IMR-90 (cell line): ENCODE measurements around the gene CFAP61. TPM values are rescaled to one million over a fixed set of nuclear protein-coding genes. Genes with fewer than 3 reads are reported as not detected.

ENCODE experiments used
- ATAC-seq: fragments of 200-7000 bp; cut with Tn5 transposase; 2 replicates; pipeline ENCODE4 v1.9.1; 2020; ENCODE audit warnings: low read depth, mild to moderate bottlenecking, moderate library complexity
- BruUV-seq: library from RNA; stranded (reverse); fragments of 400-500 nt; replicated peaks from 2 replicates; lab custom pipeline; 2021; lab: Mats Ljungman, UMichigan
- CTCF ChIA-PET: fragments of 300-600 bp; formaldehyde crosslinking; extraction: SDS; loops from one replicate; lab custom pipeline; 2021; ENCODE audit warnings: antibody characterized with exemption; lab: Yijun Ruan, JAX
- POLR2A ChIA-PET: fragments of 300-600 bp; sonication (Branson Sonifier 250); formaldehyde crosslinking; loops from one replicate; lab custom pipeline; 2022; ENCODE audit warnings: antibody characterized with exemption; ENCODE audit not compliant: unreplicated experiment; lab: Charles Lee
- DNase-seq: peaks from one replicate; pipeline ENCODE4 v3.0.0; 2013
- H2AFZ ChIP-seq: replicated peaks from 2 replicates; pipeline ENCODE3; 2013; ENCODE audit warnings: low read length, mild to moderate bottlenecking; ENCODE audit not compliant: poor library complexity
- H2AK5ac ChIP-seq: 2 replicates; pipeline ENCODE4 v1.6.1; 2013; ENCODE audit warnings: low read depth, low read length, inconsistent platforms
- H2AK9ac ChIP-seq: replicated peaks from 2 replicates; pipeline ENCODE3; 2013; ENCODE audit warnings: mild to moderate bottlenecking, low read depth, low read length, moderate library complexity; ENCODE audit not compliant: poor library complexity
- H2BK120ac ChIP-seq: 2 replicates; pipeline ENCODE4 v1.6.1; 2013; ENCODE audit warnings: low read depth, low read length, inconsistent platforms
- H2BK15ac ChIP-seq: 3 replicates; pipeline ENCODE4 v1.6.1; 2013; ENCODE audit warnings: low read depth, low read length, inconsistent platforms
- H2BK20ac ChIP-seq: 2 replicates; pipeline ENCODE4 v1.6.1; 2013; ENCODE audit warnings: low read depth, mild to moderate bottlenecking, inconsistent platforms, low read length, moderate library complexity
- H2BK5ac ChIP-seq: 2 replicates; pipeline ENCODE4 v1.6.1; 2013; ENCODE audit warnings: mild to moderate bottlenecking, low read depth, low read length, inconsistent platforms; ENCODE audit not compliant: poor library complexity, severe bottlenecking
- H3K14ac ChIP-seq: replicated peaks from 2 replicates; pipeline ENCODE4 v1.6.1; 2013; ENCODE audit warnings: low read depth, low read length, inconsistent platforms
- H3K18ac ChIP-seq: 2 replicates; pipeline ENCODE4 v1.6.1; 2013; ENCODE audit warnings: low read depth, low read length, control low read depth
- H3K23ac ChIP-seq: 2 replicates; pipeline ENCODE4 v1.6.1; 2013; ENCODE audit warnings: low read depth, low read length, inconsistent platforms
- H3K27ac ChIP-seq: 2 replicates; pipeline ENCODE4 v1.5.1; 2013; ENCODE audit warnings: mild to moderate bottlenecking, control low read depth, low read length; ENCODE audit not compliant: insufficient read depth
- H3K27me3 ChIP-seq: 2 replicates; pipeline ENCODE4 v1.6.1; 2013; ENCODE audit warnings: low read length; ENCODE audit not compliant: control insufficient read depth, insufficient read depth
- H3K36me3 ChIP-seq: 2 replicates; pipeline ENCODE4 v1.6.1; 2013; ENCODE audit warnings: low read length, mixed read lengths; ENCODE audit not compliant: control insufficient read depth, insufficient read depth
- H3K4ac ChIP-seq: 2 replicates; pipeline ENCODE4 v1.6.1; 2013; ENCODE audit warnings: low read depth, low read length, inconsistent platforms
- H3K4me1 ChIP-seq: 2 replicates; pipeline ENCODE4 v1.6.1; 2013; ENCODE audit warnings: low read length, mixed read lengths; ENCODE audit not compliant: control insufficient read depth, insufficient read depth
- H3K4me2 ChIP-seq: 2 replicates; pipeline ENCODE4 v1.6.1; 2013; ENCODE audit warnings: low read depth, mild to moderate bottlenecking, control low read depth, low read length, moderate library complexity
- H3K4me3 ChIP-seq: 2 replicates; pipeline ENCODE4 v1.5.1; 2013; ENCODE audit warnings: low read depth, mild to moderate bottlenecking, control low read depth, low read length, moderate library complexity; ENCODE audit not compliant: insufficient read depth
- H3K56ac ChIP-seq: 2 replicates; pipeline ENCODE4 v1.6.1; 2013; ENCODE audit warnings: low read length, inconsistent platforms; ENCODE audit not compliant: insufficient read depth; ENCODE audit errors: extremely low read depth
- H3K79me1 ChIP-seq, 2 experiments: 2 replicates each; pipeline ENCODE4 v1.6.1; 2013; ENCODE audit warnings: low read length in 2 of 2, inconsistent platforms in 1 of 2, low read depth in 1 of 2
- H3K9ac ChIP-seq: 2 replicates; pipeline ENCODE4 v1.6.1; 2013; ENCODE audit warnings: low read depth, low read length, control low read depth
- H3K9me1 ChIP-seq: 2 replicates; pipeline ENCODE4 v1.6.1; 2013; ENCODE audit warnings: low read length, inconsistent platforms; ENCODE audit not compliant: insufficient read depth
- H3K9me3 ChIP-seq: 2 replicates; pipeline ENCODE4 v1.6.1; 2013; ENCODE audit warnings: low read length; ENCODE audit not compliant: control insufficient read depth, insufficient read depth
- H4K20me1 ChIP-seq: 2 replicates; pipeline ENCODE4 v1.6.1; 2013; ENCODE audit warnings: low read length, inconsistent platforms; ENCODE audit not compliant: insufficient read depth
- H4K5ac ChIP-seq: 2 replicates; pipeline ENCODE4 v1.6.1; 2013; ENCODE audit warnings: mild to moderate bottlenecking, low read depth, low read length, control low read depth
- H4K8ac ChIP-seq, 2 experiments: 2 replicates each; pipeline ENCODE4 v1.6.1; 2013; ENCODE audit warnings: low read depth in 2 of 2, low read length in 2 of 2, control low read depth in 1 of 2, inconsistent platforms in 1 of 2
- H4K91ac ChIP-seq: 2 replicates; pipeline ENCODE4 v1.6.1; 2013; ENCODE audit warnings: low read depth, low read length, inconsistent platforms; ENCODE audit not compliant: insufficient read depth
- MXI1 ChIP-seq: IDR thresholded peaks from 2 replicates; pipeline ENCODE4 v1.6.1; 2012; ENCODE audit warnings: low read depth, mild to moderate bottlenecking, low read length, moderate library complexity, borderline replicate concordance
- SMC3 ChIP-seq: fragments of 150-350 bp; IDR thresholded peaks from 2 replicates; pipeline ENCODE4 v1.6.1; 2016; ENCODE audit warnings: low read depth, mild to moderate bottlenecking, antibody characterized with exemption, low read length, moderate library complexity
- WGBS, 2 experiments: methylation state at CpG; one replicate each; pipeline versions ENCODE4 v1.1.5 to v1.1.7; 2013; ENCODE audit warnings: missing lambda C conversion rate in 2 of 2; ENCODE audit not compliant: insufficient read length in 1 of 2; ENCODE audit errors: extremely low coverage in 2 of 2; 5-methylcytosine and 5-hydroxymethylcytosine counted together
- dilution Hi-C: fragments of 300-500 bp; cut with HindIII; formaldehyde crosslinking; loops from one replicate; pipeline ENCODE4 v1.14.3; 2018; ENCODE audit warnings: low sequenced_read_pairs; ENCODE audit not compliant: unreplicated experiment
- in situ Hi-C: fragments of 300-500 bp; cut with MboI; formaldehyde crosslinking; loops from 3 replicates; pipeline ENCODE4 v1.14.3; 2019; ENCODE audit warnings: low sequenced_read_pairs, inconsistent platforms, mixed read lengths
- intact Hi-C: fragments of 100-400 bp; cut with micrococcal nuclease; formaldehyde crosslinking; loops from 2 replicates; pipeline ENCODE4 v1.10.0; 2022
- polyA plus RNA-seq, 3 experiments: library from polyadenylated mRNA; depleted of rRNA; stranded (reverse); fragments of >200 nt; gene quantifications; 2 replicates each; pipeline ENCODE4 v1.2.3, GENCODE V29; 2012; ENCODE audit warnings: low replicate concordance in 1 of 3
- total RNA-seq: library from RNA; depleted of rRNA; stranded (reverse); fragments of >200 nt; gene quantifications from 2 replicates; pipeline ENCODE4 v1.2.3, GENCODE V29; 2012
- TF ChIP-seq, protein P1 (sequence below): conservative IDR thresholded peaks from 2 replicates; pipeline ENCODE4 v1.5.1; 2012; ENCODE audit warnings: mild to moderate bottlenecking, low read depth, low read length, improper control_type of control experiment

Gene CFAP61
- total and polyA plus RNA-seq, 2 of the 4 experiments (the other 2 are of a cell fraction) = 0.07 TPM; not detected in 1

DNA sequence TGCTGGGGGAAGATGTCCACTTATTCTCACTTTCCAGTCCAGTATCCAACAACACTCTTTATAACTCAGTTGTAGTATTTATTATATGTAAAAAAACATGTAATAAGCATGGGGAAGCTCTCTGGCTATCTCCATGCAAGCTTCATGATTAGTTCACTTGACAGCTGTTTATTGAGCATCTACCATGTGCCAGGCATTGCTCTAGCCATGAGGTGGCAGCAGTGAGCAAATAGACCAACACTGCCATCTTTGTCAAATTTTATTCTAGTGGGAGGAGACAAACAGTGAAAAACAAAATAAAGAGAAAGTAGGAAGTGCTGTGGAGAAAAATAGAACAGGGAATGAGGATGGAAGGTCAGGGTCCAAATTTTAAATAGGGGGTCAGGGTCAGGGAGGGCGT, 131.8 kb downstream of the CFAP61 start:
- BruUV-seq = no TSS peak
- H4K5ac ChIP-seq = no peak overlapping the region
- in situ Hi-C loops = no loop called here
- WGBS, 2 experiments = 44% methylated on average over 1 of the region's 1 CpG; no CpG with 5 or more reads in 1 of the 2 experiments
- no peak overlapping the region for H2BK20ac ChIP-seq
- no peaks in the 10 kb centered on the region for H3K27me3 ChIP-seq
- H3K9ac ChIP-seq = no peak overlapping the region
- H3K27ac ChIP-seq = no peak overlapping the region
- no peak overlapping the region for H3K4ac ChIP-seq
- H2AK5ac ChIP-seq = no peak overlapping the region
- no peak overlapping the region for H2BK15ac ChIP-seq
- H2BK5ac ChIP-seq = no peak overlapping the region
- ChIA-PET CTCF (no interaction called here), POLR2A (no interaction called here)
- no peaks in the 10 kb centered on the region for H3K36me3 ChIP-seq
- H3K14ac ChIP-seq = no peak overlapping the region
- no peak overlapping the region for H3K18ac ChIP-seq
- DNase-seq (no peak), ATAC-seq (no peak)
- no peak overlapping the region for H2AK9ac ChIP-seq
- no peaks in the 10 kb centered on the region for H4K20me1 ChIP-seq
- TF ChIP-seq, protein P1, sequence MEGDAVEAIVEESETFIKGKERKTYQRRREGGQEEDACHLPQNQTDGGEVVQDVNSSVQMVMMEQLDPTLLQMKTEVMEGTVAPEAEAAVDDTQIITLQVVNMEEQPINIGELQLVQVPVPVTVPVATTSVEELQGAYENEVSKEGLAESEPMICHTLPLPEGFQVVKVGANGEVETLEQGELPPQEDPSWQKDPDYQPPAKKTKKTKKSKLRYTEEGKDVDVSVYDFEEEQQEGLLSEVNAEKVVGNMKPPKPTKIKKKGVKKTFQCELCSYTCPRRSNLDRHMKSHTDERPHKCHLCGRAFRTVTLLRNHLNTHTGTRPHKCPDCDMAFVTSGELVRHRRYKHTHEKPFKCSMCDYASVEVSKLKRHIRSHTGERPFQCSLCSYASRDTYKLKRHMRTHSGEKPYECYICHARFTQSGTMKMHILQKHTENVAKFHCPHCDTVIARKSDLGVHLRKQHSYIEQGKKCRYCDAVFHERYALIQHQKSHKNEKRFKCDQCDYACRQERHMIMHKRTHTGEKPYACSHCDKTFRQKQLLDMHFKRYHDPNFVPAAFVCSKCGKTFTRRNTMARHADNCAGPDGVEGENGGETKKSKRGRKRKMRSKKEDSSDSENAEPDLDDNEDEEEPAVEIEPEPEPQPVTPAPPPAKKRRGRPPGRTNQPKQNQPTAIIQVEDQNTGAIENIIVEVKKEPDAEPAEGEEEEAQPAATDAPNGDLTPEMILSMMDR = peak; percentile 35; the same call in 1 of the 2 replicates
- TF ChIP-seq MXI1 (no peak), SMC3 (peak; percentile 28; the same call in 1 of the 2 replicates)
- no peak overlapping the region for H3K4me2 ChIP-seq
- H4K8ac ChIP-seq = no peak overlapping the region
- H3K79me1 ChIP-seq = no peaks in the 10 kb centered on the region
- no peaks in the 10 kb centered on the region for H3K4me1 ChIP-seq
- dilution Hi-C loops = no loop called here
- no peak overlapping the region for H4K91ac ChIP-seq
- no peaks in the 10 kb centered on the region for H3K9me3 ChIP-seq
- H2AFZ ChIP-seq = no peak overlapping the region
- no peak overlapping the region for H2BK120ac ChIP-seq
- no peak overlapping the region for H3K56ac ChIP-seq
- no peak overlapping the region for H3K23ac ChIP-seq
- H3K4me3 ChIP-seq = no peak overlapping the region
- H3K9me1 ChIP-seq = no peaks in the 10 kb centered on the region
- intact Hi-C loops = loop anchor here (1.0 kb wide), 1 partner anchor 384 kb away; no protein-coding TSS in a partner anchor
